Caco-2 (cell line): ENCODE results near the gene KMT2C. TPM values are rescaled to one million over a fixed set of nuclear protein-coding genes. Genes with fewer than 3 reads are reported as not detected.

ENCODE experiments used
- BruUV-seq: library from RNA; stranded (reverse); fragments of 400-500 nt; replicated peaks from 2 replicates; lab custom pipeline; 2021; lab: Mats Ljungman, UMichigan
- CTCF ChIA-PET: fragments of 300-600 bp; sonication (Branson Sonifier 250); formaldehyde crosslinking; loops from one replicate; lab custom pipeline; 2022; ENCODE audit warnings: antibody characterized with exemption; lab: Charles Lee
- POLR2A ChIA-PET: fragments of 300-600 bp; sonication (Branson Sonifier 250); formaldehyde crosslinking; loops from one replicate; lab custom pipeline; 2022; ENCODE audit warnings: antibody characterized with exemption; lab: Charles Lee
- DNase-seq, 2 experiments: peaks; one replicate each; pipeline versions ENCODE4 v3.0.0 to v3.0.0-alpha.2; 2020 to 2022
- H3K27me3 ChIP-seq: replicated peaks from 2 replicates; pipeline ENCODE4 v1.6.0; 2011; ENCODE audit warnings: low read length; ENCODE audit not compliant: control insufficient read depth, insufficient read depth
- H3K36me3 ChIP-seq: 2 replicates; pipeline ENCODE4 v1.5.1; 2011; ENCODE audit warnings: low read length; ENCODE audit not compliant: control insufficient read depth, insufficient read depth
- H3K4me1 ChIP-seq: fragments of 250-450 bp; sonication (Bioruptor Pico); 2 replicates; pipeline ENCODE4 v1.5.1; 2020; ENCODE audit warnings: mild to moderate bottlenecking
- H3K4me3 ChIP-seq: 2 replicates; pipeline ENCODE4 v1.5.1; 2011; ENCODE audit warnings: low read depth, mild to moderate bottlenecking, control low read depth, low read length
- H3K9me3 ChIP-seq: fragments of 250-450 bp; sonication (Bioruptor Pico); 2 replicates; pipeline ENCODE4 v1.5.1; 2020; ENCODE audit warnings: mild to moderate bottlenecking, moderate library complexity
- H3K27ac Mint-ChIP-seq: one replicate; pipeline ENCODE4 v1.8.0; 2022; ENCODE audit warnings: mixed read lengths; ENCODE audit not compliant: unreplicated experiment
- H3K27me3 Mint-ChIP-seq: one replicate; pipeline ENCODE4 v1.8.0; 2022; ENCODE audit warnings: mixed read lengths; ENCODE audit not compliant: insufficient read depth, unreplicated experiment
- H3K36me3 Mint-ChIP-seq: one replicate; pipeline ENCODE4 v1.8.0; 2022; ENCODE audit warnings: mild to moderate bottlenecking, mixed read lengths; ENCODE audit not compliant: insufficient read depth, unreplicated experiment
- H3K4me1 Mint-ChIP-seq: one replicate; pipeline ENCODE4 v1.8.0; 2022; ENCODE audit warnings: low read depth, mixed read lengths; ENCODE audit not compliant: unreplicated experiment
- H3K4me3 Mint-ChIP-seq: one replicate; pipeline ENCODE4 v1.8.0; 2022; ENCODE audit warnings: mild to moderate bottlenecking, moderate library complexity, mixed read lengths; ENCODE audit not compliant: unreplicated experiment
- H3K9me3 Mint-ChIP-seq: one replicate; pipeline ENCODE4 v1.8.0; 2022; ENCODE audit warnings: mixed read lengths; ENCODE audit not compliant: unreplicated experiment
- CTCF ChIP-seq, 2 experiments: fragments of 200-600 bp in 1 of 2; IDR thresholded peaks; 1 replicate in 1 of 2; 2 replicates in 1 of 2; pipeline versions ENCODE4 v1.5.1 to v1.8.0; 2011 to 2022; ENCODE audit warnings: antibody characterized with exemption in 1 of 2, control low read depth in 1 of 2, inconsistent platforms in 1 of 2, low read depth in 1 of 2, low read length in 1 of 2, mild to moderate bottlenecking in 1 of 2, moderate library complexity in 1 of 2; ENCODE audit not compliant: insufficient read depth in 1 of 2, severe bottlenecking in 1 of 2, unreplicated experiment in 1 of 2
- intact Hi-C: fragments of 100-400 bp; cut with micrococcal nuclease; formaldehyde crosslinking; loops from one replicate; pipeline ENCODE4 v1.10.0; 2022; ENCODE audit not compliant: unreplicated experiment
- total RNA-seq: library from RNA; stranded (reverse); gene quantifications from 2 replicates; pipeline ENCODE4 v1.2.3, GENCODE V29; 2022

Gene KMT2C
- total RNA-seq, 1 experiment from 2014 or later: 59.5 TPM

GRCh38 chr7:152158801-152159587 is 276.8 kb downstream of the KMT2C start:
- no peaks in the 10 kb centered on the region for H3K4me1 ChIP-seq
- ChIA-PET CTCF (no interaction called here), POLR2A (no interaction called here)
- Mint-ChIP-seq H3K27ac (no peak overlapping the region), H3K4me3 (no peak overlapping the region), H3K36me3 (peaks cover 70% of the 10 kb centered on the region), H3K27me3 (no peaks in the 10 kb centered on the region), H3K4me1 (no peaks in the 10 kb centered on the region), H3K9me3 (no peaks in the 10 kb centered on the region)
- intact Hi-C loops: no loop called here
- no TSS peak for BruUV-seq
- H3K4me3 ChIP-seq: no peak overlapping the region
- H3K36me3 ChIP-seq: peaks cover 5% of the 10 kb centered on the region
- no peaks in the 10 kb centered on the region for H3K27me3 ChIP-seq
- no peak for DNase-seq
- H3K9me3 ChIP-seq: no peaks in the 10 kb centered on the region
- TF ChIP-seq CTCF (IDR thresholded peaks at IDR 0.05; ENCODE audit: insufficient read depth in 1 of 2, low read depth in 1 of 2, low read length in 1 of 2, severe bottlenecking in 1 of 2, unreplicated experiment in 1 of 2): no peak

GRCh38 chr7:152152267-152152666 is 283.5 kb downstream of the KMT2C start:
- no peak for DNase-seq
- no peaks in the 10 kb centered on the region for H3K4me1 ChIP-seq
- H3K27me3 Mint-ChIP-seq: no peaks in the 10 kb centered on the region
- POLR2A ChIA-PET: no interaction called here
- no peaks in the 10 kb centered on the region for H3K9me3 Mint-ChIP-seq
- BruUV-seq: no TSS peak
- no peak for TF ChIP-seq CTCF (IDR thresholded peaks at IDR 0.05; ENCODE audit: insufficient read depth in 1 of 2, low read depth in 1 of 2, low read length in 1 of 2, severe bottlenecking in 1 of 2, unreplicated experiment in 1 of 2)
- CTCF ChIA-PET: no interaction called here
- peaks cover 1% of the 10 kb centered on the region; the same call in 1 of the 2 replicates for H3K36me3 ChIP-seq
- H3K36me3 Mint-ChIP-seq: peaks cover 70% of the 10 kb centered on the region
- no peaks in the 10 kb centered on the region for H3K4me1 Mint-ChIP-seq
- no peak overlapping the region for H3K4me3 ChIP-seq
- intact Hi-C loops: no loop called here
- H3K27ac Mint-ChIP-seq: no peak overlapping the region
- H3K27me3 ChIP-seq: no peaks in the 10 kb centered on the region
- no peaks in the 10 kb centered on the region for H3K9me3 ChIP-seq
- no peak overlapping the region for H3K4me3 Mint-ChIP-seq

GRCh38 chr7:152149363-152149762 is 286.4 kb downstream of the KMT2C start:
- Mint-ChIP-seq H3K27me3 (no peaks in the 10 kb centered on the region), H3K27ac (no peak overlapping the region), H3K4me1 (no peaks in the 10 kb centered on the region), H3K4me3 (no peak overlapping the region), H3K36me3 (peaks cover 75% of the 10 kb centered on the region), H3K9me3 (no peaks in the 10 kb centered on the region)
- no peaks in the 10 kb centered on the region for H3K27me3 ChIP-seq
- no peaks in the 10 kb centered on the region for H3K9me3 ChIP-seq
- no TSS peak for BruUV-seq
- ChIA-PET CTCF (interaction anchor here (0.5 kb wide), 1 partner anchor 518 kb away, joined by 4 read pairs; no protein-coding TSS in a partner anchor), POLR2A (no interaction called here)
- intact Hi-C loops: loop anchor here (5.0 to 10.0 kb wide), 3 partner anchors 122 to 542 kb away; partner anchors contain the start of genes GALNT11 and PRKAG2
- TF ChIP-seq CTCF (IDR thresholded peaks at IDR 0.05; ENCODE audit: insufficient read depth in 1 of 2, low read depth in 1 of 2, low read length in 1 of 2, severe bottlenecking in 1 of 2, unreplicated experiment in 1 of 2): no peak
- H3K4me1 ChIP-seq: no peaks in the 10 kb centered on the region
- no peak for DNase-seq
- H3K36me3 ChIP-seq: peaks cover 3% of the 10 kb centered on the region
- H3K4me3 ChIP-seq: no peak overlapping the region
